ENCODE data around the gene MPIG6B.

DNA sequence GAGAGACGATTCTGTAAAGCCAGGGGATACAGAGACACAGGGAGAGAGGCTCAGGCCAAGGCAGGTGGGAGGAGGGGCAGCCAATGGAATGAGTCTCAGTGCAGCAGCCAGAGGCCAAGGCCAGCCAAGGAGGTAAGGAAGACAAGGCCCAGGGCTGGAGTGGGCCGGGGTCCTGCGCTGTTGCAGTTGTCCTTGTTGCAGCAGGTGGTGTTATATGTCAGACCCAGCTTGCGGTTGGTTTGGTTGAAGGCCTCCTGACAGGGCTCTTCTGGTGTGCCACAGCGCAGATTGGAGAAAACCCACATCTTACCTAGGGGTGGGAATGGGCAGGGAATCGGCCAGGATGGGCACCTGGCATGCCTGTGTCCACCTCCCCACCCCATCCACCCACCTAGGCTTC is 4.2 kb upstream of the MPIG6B start:
- TF ChIP-seq POLR2AphosphoS5 (IDR thresholded peaks at IDR 0.05), result no peak
- no peak for TF ChIP-seq POLR2A (IDR thresholded peaks at IDR 0.05)

All from breast epithelium (tissue), 3 donors.